SU-DHL-6 (cell line): Measurements from ENCODE around the gene FASTKD1.

ENCODE experiments used
- CTCF ChIP-seq: fragments of 200-600 bp; sonication (generic); IDR thresholded peaks from one replicate; pipeline ENCODE4 v1.5.1; 2017; ENCODE audit warnings: antibody characterized with exemption, mild to moderate bottlenecking, low read length, moderate library complexity; ENCODE audit not compliant: insufficient read depth, poor library complexity, severe bottlenecking
- EZH2phosphoT487 ChIP-seq: fragments of 200-600 bp; sonication (generic), shearing (Covaris generic); conservative IDR thresholded peaks from 2 replicates; pipeline ENCODE4 v1.6.1; 2018; ENCODE audit warnings: mild to moderate bottlenecking, antibody characterized with exemption, low read length, moderate library complexity, mixed read lengths

- no peak for TF ChIP-seq CTCF
- no peak for TF ChIP-seq EZH2phosphoT487
Observed at GRCh38 chr2:169584005-169584877, 10.6 kb upstream of the FASTKD1 start, which contains the start of gene PPIG.
